Measurements from ENCODE around the gene MAMDC4. TPM values are rescaled to one million over a fixed set of nuclear protein-coding genes. Genes with fewer than 3 reads are reported as not detected.

Gene MAMDC4
- total and polyA plus RNA-seq, 2 of the 13 experiments (the other 11 are each of a cell fraction or from before 2014, with no cell fraction given), result 6.0 to 6.8 TPM

DNA sequence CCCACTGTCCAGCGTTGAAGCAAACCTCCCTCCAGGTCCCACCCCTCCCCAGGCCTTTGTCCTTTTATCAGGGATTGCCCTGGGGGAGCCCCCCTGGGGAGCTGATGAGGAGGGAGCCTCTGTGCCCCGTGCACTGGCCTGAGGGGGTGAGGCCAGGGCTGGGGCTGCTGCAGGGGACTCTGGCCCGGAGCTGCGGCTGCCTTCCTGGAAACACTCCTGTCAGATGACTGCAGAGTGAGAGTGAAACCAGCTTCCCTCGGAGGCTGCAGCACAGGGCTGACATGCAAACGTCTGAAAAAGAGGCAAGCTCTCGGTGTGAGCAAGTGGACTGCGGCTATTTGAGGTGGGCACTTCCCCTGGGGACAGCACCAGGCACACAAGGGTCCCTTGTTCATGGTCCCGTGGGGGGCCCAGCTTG, 29.6 kb downstream of the MAMDC4 start (continued):
- TF ChIP-seq, protein P1, sequence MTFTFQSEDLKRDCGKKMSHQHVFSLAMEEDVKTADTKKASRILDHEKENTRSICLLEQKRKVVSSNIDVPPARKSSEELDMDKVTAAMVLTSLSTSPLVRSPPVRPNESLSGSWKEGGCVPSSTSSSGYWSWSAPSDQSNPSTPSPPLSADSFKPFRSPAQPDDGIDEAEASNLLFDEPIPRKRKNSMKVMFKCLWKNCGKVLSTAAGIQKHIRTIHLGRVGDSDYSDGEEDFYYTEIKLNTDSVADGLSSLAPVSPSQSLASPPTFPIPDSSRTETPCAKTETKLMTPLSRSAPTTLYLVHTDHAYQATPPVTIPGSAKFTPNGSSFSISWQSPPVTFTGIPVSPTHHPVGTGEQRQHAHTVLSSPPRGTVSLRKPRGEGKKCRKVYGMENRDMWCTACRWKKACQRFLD (CRISPR knock-in tag; IDR thresholded peaks at IDR 0.05; ENCODE audit: borderline replicate concordance), result no peak
- TF ChIP-seq SNRNP70 (IDR thresholded peaks at IDR 0.05; ENCODE audit: low read depth, low read length), result no peak
- no peak for TF ChIP-seq MIXL1 (CRISPR knock-in tag; IDR thresholded peaks at IDR 0.05)
- TF ChIP-seq PHF21A (CRISPR knock-in tag; IDR thresholded peaks at IDR 0.05), result 0 out of 2 replicates have a peak, but pooled peaks have one; percentile 62
- no peak for TF ChIP-seq PTBP1 (IDR thresholded peaks at IDR 0.05; ENCODE audit: low read depth, low read length, poor library complexity, severe bottlenecking)
- no peak for TF ChIP-seq FIP1L1 (IDR thresholded peaks at IDR 0.05; ENCODE audit: borderline replicate concordance, insufficient read depth, low read depth, low read length)
- TF ChIP-seq NR2F6 (IDR thresholded peaks at IDR 0.05), result no peak
- TF ChIP-seq NR2F6 (CRISPR knock-in tag; IDR thresholded peaks at IDR 0.05), result no peak; the same call in 1 of the 2 replicates
- TF ChIP-seq, protein P2, sequence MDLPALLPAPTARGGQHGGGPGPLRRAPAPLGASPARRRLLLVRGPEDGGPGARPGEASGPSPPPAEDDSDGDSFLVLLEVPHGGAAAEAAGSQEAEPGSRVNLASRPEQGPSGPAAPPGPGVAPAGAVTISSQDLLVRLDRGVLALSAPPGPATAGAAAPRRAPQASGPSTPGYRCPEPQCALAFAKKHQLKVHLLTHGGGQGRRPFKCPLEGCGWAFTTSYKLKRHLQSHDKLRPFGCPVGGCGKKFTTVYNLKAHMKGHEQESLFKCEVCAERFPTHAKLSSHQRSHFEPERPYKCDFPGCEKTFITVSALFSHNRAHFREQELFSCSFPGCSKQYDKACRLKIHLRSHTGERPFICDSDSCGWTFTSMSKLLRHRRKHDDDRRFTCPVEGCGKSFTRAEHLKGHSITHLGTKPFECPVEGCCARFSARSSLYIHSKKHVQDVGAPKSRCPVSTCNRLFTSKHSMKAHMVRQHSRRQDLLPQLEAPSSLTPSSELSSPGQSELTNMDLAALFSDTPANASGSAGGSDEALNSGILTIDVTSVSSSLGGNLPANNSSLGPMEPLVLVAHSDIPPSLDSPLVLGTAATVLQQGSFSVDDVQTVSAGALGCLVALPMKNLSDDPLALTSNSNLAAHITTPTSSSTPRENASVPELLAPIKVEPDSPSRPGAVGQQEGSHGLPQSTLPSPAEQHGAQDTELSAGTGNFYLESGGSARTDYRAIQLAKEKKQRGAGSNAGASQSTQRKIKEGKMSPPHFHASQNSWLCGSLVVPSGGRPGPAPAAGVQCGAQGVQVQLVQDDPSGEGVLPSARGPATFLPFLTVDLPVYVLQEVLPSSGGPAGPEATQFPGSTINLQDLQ (CRISPR knock-in tag; IDR thresholded peaks at IDR 0.05), result no peak
- no peak for TF ChIP-seq ZNF747 (CRISPR knock-in tag; IDR thresholded peaks at IDR 0.05; ENCODE audit: borderline replicate concordance)
- TF ChIP-seq, protein P3, sequence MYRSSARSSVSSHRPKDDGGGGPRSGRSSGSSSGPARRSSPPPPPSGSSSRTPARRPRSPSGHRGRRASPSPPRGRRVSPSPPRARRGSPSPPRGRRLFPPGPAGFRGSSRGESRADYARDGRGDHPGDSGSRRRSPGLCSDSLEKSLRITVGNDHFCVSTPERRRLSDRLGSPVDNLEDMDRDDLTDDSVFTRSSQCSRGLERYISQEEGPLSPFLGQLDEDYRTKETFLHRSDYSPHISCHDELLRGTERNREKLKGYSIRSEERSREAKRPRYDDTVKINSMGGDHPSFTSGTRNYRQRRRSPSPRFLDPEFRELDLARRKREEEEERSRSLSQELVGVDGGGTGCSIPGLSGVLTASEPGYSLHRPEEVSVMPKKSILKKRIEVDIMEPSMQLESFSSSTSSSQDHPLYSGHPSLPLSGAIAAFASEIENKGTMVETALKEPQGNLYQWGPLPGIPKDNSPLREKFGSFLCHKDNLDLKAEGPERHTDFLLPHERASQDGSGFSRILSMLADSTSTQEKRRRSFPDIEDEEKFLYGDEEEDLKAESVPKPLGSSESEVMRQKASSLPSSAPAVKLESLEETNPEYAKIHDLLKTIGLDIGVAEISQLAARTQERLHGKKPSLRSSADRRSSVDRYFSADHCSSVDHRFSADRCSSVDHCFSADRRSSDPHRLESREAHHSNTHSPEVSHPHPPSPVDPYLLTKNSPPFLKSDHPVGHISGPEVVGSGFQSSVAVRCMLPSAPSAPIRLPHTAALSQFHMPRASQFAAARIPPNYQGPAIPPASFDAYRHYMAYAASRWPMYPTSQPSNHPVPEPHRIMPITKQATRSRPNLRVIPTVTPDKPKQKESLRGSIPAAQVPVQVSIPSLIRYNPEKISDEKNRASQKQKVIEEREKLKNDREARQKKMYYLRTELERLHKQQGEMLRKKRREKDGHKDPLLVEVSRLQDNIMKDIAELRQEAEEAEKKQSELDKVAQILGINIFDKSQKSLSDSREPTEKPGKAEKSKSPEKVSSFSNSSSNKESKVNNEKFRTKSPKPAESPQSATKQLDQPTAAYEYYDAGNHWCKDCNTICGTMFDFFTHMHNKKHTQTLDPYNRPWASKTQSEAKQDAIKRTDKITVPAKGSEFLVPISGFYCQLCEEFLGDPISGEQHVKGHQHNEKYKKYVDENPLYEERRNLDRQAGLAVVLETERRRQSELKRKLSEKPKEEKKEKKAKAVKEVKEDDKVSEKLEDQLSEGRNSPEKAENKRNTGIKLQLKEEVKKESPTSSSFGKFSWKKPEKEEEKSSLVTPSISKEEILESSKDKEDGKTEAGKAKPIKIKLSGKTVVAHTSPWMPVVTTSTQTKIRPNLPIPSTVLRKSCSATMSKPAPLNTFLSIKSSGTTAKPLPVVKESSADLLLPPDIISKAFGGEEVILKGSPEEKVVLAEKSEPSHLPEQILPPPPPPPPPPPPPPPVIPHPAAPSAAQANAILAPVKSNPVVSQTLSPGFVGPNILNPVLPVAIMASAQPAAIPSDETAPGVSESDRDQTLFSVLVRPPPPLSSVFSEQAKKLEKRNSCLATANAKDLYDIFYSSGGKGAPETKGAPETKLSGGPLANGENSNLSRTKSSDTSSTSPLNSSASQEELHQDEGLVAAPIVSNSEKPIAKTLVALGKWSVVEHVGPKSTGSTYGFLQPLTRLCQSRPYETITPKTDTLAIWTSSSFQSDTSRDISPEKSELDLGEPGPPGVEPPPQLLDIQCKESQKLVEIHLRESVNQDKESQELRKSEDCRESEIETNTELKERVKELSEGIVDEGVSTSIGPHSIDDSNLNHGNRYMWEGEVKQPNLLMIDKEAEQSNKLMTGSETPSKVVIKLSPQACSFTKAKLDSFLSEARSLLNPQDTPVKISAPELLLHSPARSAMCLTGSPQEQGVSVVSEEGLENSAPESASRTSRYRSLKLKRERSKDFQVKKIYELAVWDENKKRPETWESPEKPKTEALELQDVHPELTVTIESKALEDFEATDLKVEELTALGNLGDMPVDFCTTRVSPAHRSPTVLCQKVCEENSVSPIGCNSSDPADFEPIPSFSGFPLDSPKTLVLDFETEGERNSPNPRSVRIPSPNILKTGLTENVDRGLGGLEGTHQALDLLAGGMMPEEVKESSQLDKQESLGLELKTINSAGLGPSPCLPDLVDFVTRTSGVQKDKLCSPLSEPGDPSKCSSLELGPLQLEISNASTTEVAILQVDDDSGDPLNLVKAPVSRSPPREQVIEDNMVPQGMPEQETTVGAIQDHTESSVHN (CRISPR knock-in tag; IDR thresholded peaks at IDR 0.05), result no peak
- 0 out of 2 replicates have a peak, but pooled peaks have one; percentile 38 for TF ChIP-seq DPF2 (CRISPR knock-in tag; IDR thresholded peaks at IDR 0.05; ENCODE audit: borderline replicate concordance, low read depth)
- TF ChIP-seq KDM5B (CRISPR knock-in tag; IDR thresholded peaks at IDR 0.05; ENCODE audit: borderline replicate concordance), result no peak
- TF ChIP-seq SP2 (CRISPR knock-in tag; IDR thresholded peaks at IDR 0.05), result no peak
- TF ChIP-seq RARA (CRISPR knock-in tag; IDR thresholded peaks at IDR 0.05), result peak; percentile 47; the same call in 1 of the 2 replicates
- 0 out of 2 replicates have a peak, but pooled peaks have one; percentile 33 for TF ChIP-seq MEIS2 (CRISPR knock-in tag; IDR thresholded peaks at IDR 0.05)
- no peak for TF ChIP-seq HNRNPUL1 (IDR thresholded peaks at IDR 0.05; ENCODE audit: low read depth, low read length)
